ENCODE data around the gene STAB1.
A peak's percentile ranks its signal among the peaks of the same experiment; 100 is the strongest.
"Not testable (repeated sequence)": the region's sequence is repeated elsewhere in the genome, so short reads cannot be mapped to it uniquely, and the experiment has no call there.

The STAB1 gene

GRCh38 chr3:52521881-52522650 is 26.9 kb downstream of the STAB1 start:
- no peak for FAIRE-seq
- DNase-seq (ENCODE audit: insufficient read length, low spot score) = no peak

- DNase-seq (ENCODE audit: insufficient read length, low spot score) (no peak), FAIRE-seq (no peak)
These were observed 27.6 kb downstream of the STAB1 start for GRCh38 chr3:52522651-52523251.

- FAIRE-seq = no peak
- DNase-seq (ENCODE audit: insufficient read length, low spot score) = no peak
These were observed 28.5 kb downstream of the STAB1 start for GRCh38 chr3:52523386-52524257.

GRCh38 chr3:52524258-52524751 is 29.2 kb downstream of the STAB1 start:
- no peak for FAIRE-seq
- DNase-seq (ENCODE audit: insufficient read length, low spot score) = no peak

- FAIRE-seq = no peak
- no peak for DNase-seq (ENCODE audit: insufficient read length, low spot score)
These were observed 29.9 kb downstream of the STAB1 start for GRCh38 chr3:52524752-52525679.

GRCh38 chr3:52525680-52526561 is 30.8 kb downstream of the STAB1 start:
- DNase-seq (ENCODE audit: insufficient read length, low spot score) = no peak
- FAIRE-seq = no peak

GRCh38 chr3:52526671-52527038 is 31.5 kb downstream of the STAB1 start:
- not testable (repeated sequence) for DNase-seq (ENCODE audit: insufficient read length, low spot score)

GRCh38 chr3:52527039-52527731 is 32.0 kb downstream of the STAB1 start:
- DNase-seq (ENCODE audit: insufficient read length, low spot score) (no peak), FAIRE-seq (no peak)

More at GRCh38 chr3:52526671-52527038, 31.5 kb downstream of the STAB1 start:
- not testable (repeated sequence) for FAIRE-seq

GRCh38 chr3:52527732-52528585 is 32.8 kb downstream of the STAB1 start:
- peak; percentile 4 for FAIRE-seq
- no peak for DNase-seq (ENCODE audit: insufficient read length, low spot score)

- DNase-seq (ENCODE audit: insufficient read length, low spot score) = no peak
- no peak for FAIRE-seq
These were observed 33.6 kb downstream of the STAB1 start for GRCh38 chr3:52528586-52529375.

GRCh38 chr3:52529376-52530333 is 34.5 kb downstream of the STAB1 start:
- no peak for FAIRE-seq
- DNase-seq (ENCODE audit: insufficient read length, low spot score) = no peak

- no peak for DNase-seq (ENCODE audit: insufficient read length, low spot score)
These were observed 36.0 kb downstream of the STAB1 start for GRCh38 chr3:52530918-52531826.

GRCh38 chr3:52531860-52532516 is 36.9 kb downstream of the STAB1 start:
- FAIRE-seq = peak; percentile 48
- DNase-seq (ENCODE audit: insufficient read length, low spot score) = no peak

More at GRCh38 chr3:52530918-52531826, 36.0 kb downstream of the STAB1 start:
- peak; percentile 31 for FAIRE-seq

GRCh38 chr3:52532517-52532837 is 37.3 kb downstream of the STAB1 start:
- FAIRE-seq (peak; percentile 54), DNase-seq (ENCODE audit: insufficient read length, low spot score) (peak; percentile 60)
